DMS 273 treated with DMSO at 0.1 percent for 48 hours (cell line): Measurements from ENCODE around the gene XPO4.

ENCODE experiments used
- DNase-seq: peaks from one replicate; lab custom pipeline; 2025; lab: John Stamatoyannopoulos, UW

The XPO4 gene

GRCh38 chr13:20826843-20827560 is 75.5 kb downstream of the XPO4 start:
- DNase-seq = no peak

- DNase-seq = no peak
Measured at GRCh38 chr13:20826301-20826700, 76.2 kb downstream of the XPO4 start.

- DNase-seq = no peak
Measured at GRCh38 chr13:20825477-20825875, 77.1 kb downstream of the XPO4 start.

- no peak for DNase-seq
Measured at GRCh38 chr13:20824762-20825476, 77.6 kb downstream of the XPO4 start.

- DNase-seq = no peak
Measured at GRCh38 chr13:20823071-20823470, 79.5 kb downstream of the XPO4 start.

- DNase-seq = no peak
Measured at GRCh38 chr13:20822406-20822805, 80.1 kb downstream of the XPO4 start.

- DNase-seq = no peak
Measured at GRCh38 chr13:20819715-20820114, 82.8 kb downstream of the XPO4 start.

- no peak for DNase-seq
Measured at GRCh38 chr13:20815464-20815863, 87.1 kb downstream of the XPO4 start.

- no peak for DNase-seq
Measured at GRCh38 chr13:20814224-20814910, 88.2 kb downstream of the XPO4 start.

GRCh38 chr13:20812890-20813289 is 89.7 kb downstream of the XPO4 start:
- DNase-seq = no peak

- DNase-seq = no peak
Measured at GRCh38 chr13:20810808-20811207, 91.7 kb downstream of the XPO4 start.

GRCh38 chr13:20808874-20809273 is 93.7 kb downstream of the XPO4 start:
- no peak for DNase-seq

GRCh38 chr13:20803180-20803965 is 99.2 kb downstream of the XPO4 start:
- no peak for DNase-seq

GRCh38 chr13:20801707-20802106 is 100.8 kb downstream of the XPO4 start:
- no peak for DNase-seq

- no peak for DNase-seq
Measured at GRCh38 chr13:20799726-20800416, 102.7 kb downstream of the XPO4 start.

- no peak for DNase-seq
Measured at GRCh38 chr13:20798027-20798426, 104.5 kb downstream of the XPO4 start.

GRCh38 chr13:20796791-20797508 is 105.6 kb downstream of the XPO4 start:
- DNase-seq = no peak

GRCh38 chr13:20789665-20790064 is 112.9 kb downstream of the XPO4 start:
- DNase-seq = no peak

GRCh38 chr13:20788312-20788711 is 114.2 kb downstream of the XPO4 start:
- no peak for DNase-seq

GRCh38 chr13:20787180-20787579 is 115.4 kb downstream of the XPO4 start:
- no peak for DNase-seq

GRCh38 chr13:20782116-20782708 is 120.3 kb downstream of the XPO4 start:
- DNase-seq = no peak
